Effector CD4-positive, alpha-beta T cell (primary cell): ENCODE data around the gene ITGB2.
"Not testable (repeated sequence)": the region's sequence is repeated elsewhere in the genome, so short reads cannot be mapped to it uniquely, and the experiment has no call there.

ENCODE experiments used
- DNase-seq: peaks from one replicate; pipeline ENCODE4 v3.0.0-alpha.2; 2020

Gene ITGB2

GRCh38 chr21:44925378-44925755 is 4.7 kb upstream of the ITGB2 start:
- DNase-seq: no peak

- DNase-seq: no peak
Observed at GRCh38 chr21:44924606-44925377, 4.1 kb upstream of the ITGB2 start.

GRCh38 chr21:44923480-44924084 is 2.9 kb upstream of the ITGB2 start:
- no peak for DNase-seq

GRCh38 chr21:44921928-44922327 is 1.2 kb upstream of the ITGB2 start:
- no peak for DNase-seq

- DNase-seq: no peak
Observed at GRCh38 chr21:44919913-44920693, 596 bp downstream of the ITGB2 start.

- DNase-seq: no peak
Observed at GRCh38 chr21:44919111-44919912, 1.4 kb downstream of the ITGB2 start.

- no peak for DNase-seq
Observed at GRCh38 chr21:44918581-44919033, 2.1 kb downstream of the ITGB2 start.

GRCh38 chr21:44918107-44918470 is 2.6 kb downstream of the ITGB2 start:
- DNase-seq: no peak

GRCh38 chr21:44917446-44918106 is 3.1 kb downstream of the ITGB2 start:
- DNase-seq: no peak

GRCh38 chr21:44916965-44917364 is 3.7 kb downstream of the ITGB2 start:
- no peak for DNase-seq

- peak; percentile 23 for DNase-seq
Observed at GRCh38 chr21:44914176-44914874, 6.4 kb downstream of the ITGB2 start.

GRCh38 chr21:44913425-44914175 is 7.1 kb downstream of the ITGB2 start:
- DNase-seq: no peak

- not testable (repeated sequence) for DNase-seq
Observed at GRCh38 chr21:44912506-44913412, 7.9 kb downstream of the ITGB2 start.

GRCh38 chr21:44912158-44912473 is 8.6 kb downstream of the ITGB2 start:
- DNase-seq: no peak

- DNase-seq: peak; percentile 43
Observed at GRCh38 chr21:44911384-44912157, 9.1 kb downstream of the ITGB2 start.

- DNase-seq: no peak
Observed at GRCh38 chr21:44911068-44911383, 9.7 kb downstream of the ITGB2 start.

GRCh38 chr21:44910229-44911067 is 10.3 kb downstream of the ITGB2 start:
- DNase-seq: no peak

GRCh38 chr21:44909719-44910118 is 11.0 kb downstream of the ITGB2 start:
- no peak for DNase-seq
